K562 (cell line): ENCODE results near the gene C4A. TPM values are rescaled to one million over a fixed set of nuclear protein-coding genes. Genes with fewer than 3 reads are reported as not detected.

Source experiments
- CBFA2T2 ChIP-seq: fragments of 450-650 bp; conservative IDR thresholded peaks from 2 replicates; pipeline ENCODE4 v1.6.1; 2017; ENCODE audit warnings: mild to moderate bottlenecking
- CREBBP ChIP-seq: IDR thresholded peaks from one replicate; pipeline ENCODE4 v1.6.1; 2012; ENCODE audit warnings: low read depth, mild to moderate bottlenecking, control low read depth, inconsistent platforms, low read length
- EHMT2 ChIP-seq: fragments of 450-650 bp; IDR thresholded peaks from 2 replicates; pipeline ENCODE4 v1.6.1; 2018; ENCODE audit warnings: antibody characterized with exemption
- FOSL1 ChIP-seq: fragments of 200-800 bp; sonication (Bioruptor generic); conservative IDR thresholded peaks from 2 replicates; pipeline ENCODE4 v1.6.1; 2016; ENCODE audit warnings: missing genetic modification characterization, missing compliant biosample characterization
- FOXJ3 ChIP-seq: sonication (generic); formaldehyde crosslinking; IDR thresholded peaks from 2 replicates; pipeline ENCODE4 v1.4.0; 2020; ENCODE audit warnings: mild to moderate bottlenecking, missing genetic modification reagents
- FOXK1 ChIP-seq: sonication (generic); formaldehyde crosslinking; IDR thresholded peaks from 2 replicates; pipeline ENCODE4 v1.8.0; 2022; ENCODE audit warnings: missing genetic modification reagents, mild to moderate bottlenecking, borderline replicate concordance
- FOXM1 ChIP-seq, 2 experiments: fragments of 450-650 bp in 1 of 2; sonication (generic) in 1 of 2; formaldehyde crosslinking in 1 of 2; IDR thresholded peaks; 2 replicates each; pipeline versions ENCODE4 v1.6.1 to v1.9.0; 2017 to 2022; ENCODE audit warnings: low read depth in 2 of 2, mild to moderate bottlenecking in 2 of 2, missing genetic modification reagents in 1 of 2, moderate library complexity in 1 of 2
- IRF2 ChIP-seq: sonication (generic); formaldehyde crosslinking; IDR thresholded peaks from 2 replicates; pipeline ENCODE4 v1.8.1; 2022; ENCODE audit warnings: mild to moderate bottlenecking, missing genetic modification reagents
- KLF13 ChIP-seq: fragments of 450-650 bp; IDR thresholded peaks from 2 replicates; pipeline ENCODE4 v1.6.1; 2016; ENCODE audit warnings: missing genetic modification characterization, low read depth, mild to moderate bottlenecking, missing compliant biosample characterization, moderate library complexity, borderline replicate concordance
- LEF1 ChIP-seq: fragments of 450-650 bp; IDR thresholded peaks from 2 replicates; pipeline ENCODE4 v1.6.1; 2016; ENCODE audit warnings: mild to moderate bottlenecking
- MCM7 ChIP-seq, 2 experiments: fragments of 450-650 bp; IDR thresholded peaks; 2 replicates each; pipeline ENCODE4 v1.6.1; 2016 to 2018
- NFRKB ChIP-seq: fragments of 450-650 bp; IDR thresholded peaks from 2 replicates; pipeline ENCODE4 v1.6.1; 2016; ENCODE audit warnings: low read depth
- PHF21A ChIP-seq: fragments of 450-650 bp; IDR thresholded peaks from 2 replicates; pipeline ENCODE4 v1.6.1; 2017; ENCODE audit warnings: low read depth, borderline replicate concordance
- STAT5B ChIP-seq: fragments of 250-450 bp; sonication (Bioruptor Pico); IDR thresholded peaks from 2 replicates; pipeline ENCODE4 v1.8.0; 2021; ENCODE audit warnings: mild to moderate bottlenecking, inconsistent platforms
- TAF7 ChIP-seq: fragments of 450-650 bp; IDR thresholded peaks from 2 replicates; pipeline ENCODE4 v1.6.1; 2016; ENCODE audit warnings: missing genetic modification characterization, missing compliant biosample characterization
- ZEB2 ChIP-seq: fragments of 450-650 bp; IDR thresholded peaks from 2 replicates; pipeline ENCODE4 v1.6.1; 2016
- ZNF609 ChIP-seq: sonication (generic); formaldehyde crosslinking; IDR thresholded peaks from 2 replicates; pipeline ENCODE4 v1.8.1; 2023; ENCODE audit warnings: missing genetic modification reagents, mild to moderate bottlenecking, borderline replicate concordance
- ZNF780A ChIP-seq: fragments of 250-450 bp; sonication (Bioruptor Pico); IDR thresholded peaks from 2 replicates; pipeline ENCODE4 v1.5.0; 2021; ENCODE audit warnings: mild to moderate bottlenecking
- polyA plus RNA-seq, 8 experiments: library from polyadenylated mRNA; depleted of rRNA in 4 of 8; stranded (reverse) in 5 of 8; unstranded in 3 of 8; fragments of >200 nt; fragmentation: Nextera tagmentation in 2 of 8; fragmentation: Illumina TruSeq in 1 of 8; extraction: Ambion mirVana in 2 of 8; extraction: Trizol in 1 of 8; gene quantifications; 2 replicates each; pipeline versions ENCODE4 v1.2.1 to v1.2.3, GENCODE V29; 2011 to 2014; ENCODE audit warnings: inconsistent platforms in 1 of 8, missing spikeins in 1 of 8
- total RNA-seq, 7 experiments: library from RNA; depleted of rRNA in 6 of 7; stranded (reverse); fragments of >200 nt in 6 of 7; fragmentation: Illumina TruSeq in 2 of 7; extraction: Trizol in 2 of 7; gene quantifications; 2 replicates each; pipeline versions ENCODE4 v1.2.1 to v1.2.3, GENCODE V29; 2011 to 2021; ENCODE audit warnings: low replicate concordance in 1 of 7
- TF ChIP-seq, protein P1 (sequence below): fragments of 450-650 bp; IDR thresholded peaks from 2 replicates; pipeline ENCODE4 v1.6.1; 2017; ENCODE audit warnings: antibody characterized with exemption, mild to moderate bottlenecking

Gene C4A
- total and polyA plus RNA-seq, 9 of the 15 experiments (the other 6 are each of a cell fraction or from before 2014, with no cell fraction given): 0.27 to 7.6 (median 5.0) TPM

- no peak for TF ChIP-seq EHMT2
- TF ChIP-seq CBFA2T2: peak; percentile 24; the same call in 1 of the 2 replicates
- no peak for TF ChIP-seq FOSL1 (tag)
- no peak for TF ChIP-seq CREBBP
- TF ChIP-seq PHF21A: no peak
- no peak for TF ChIP-seq FOXJ3 (CRISPR knock-in tag)
- TF ChIP-seq NFRKB: no peak
- no peak for TF ChIP-seq ZEB2
- TF ChIP-seq, protein P1, sequence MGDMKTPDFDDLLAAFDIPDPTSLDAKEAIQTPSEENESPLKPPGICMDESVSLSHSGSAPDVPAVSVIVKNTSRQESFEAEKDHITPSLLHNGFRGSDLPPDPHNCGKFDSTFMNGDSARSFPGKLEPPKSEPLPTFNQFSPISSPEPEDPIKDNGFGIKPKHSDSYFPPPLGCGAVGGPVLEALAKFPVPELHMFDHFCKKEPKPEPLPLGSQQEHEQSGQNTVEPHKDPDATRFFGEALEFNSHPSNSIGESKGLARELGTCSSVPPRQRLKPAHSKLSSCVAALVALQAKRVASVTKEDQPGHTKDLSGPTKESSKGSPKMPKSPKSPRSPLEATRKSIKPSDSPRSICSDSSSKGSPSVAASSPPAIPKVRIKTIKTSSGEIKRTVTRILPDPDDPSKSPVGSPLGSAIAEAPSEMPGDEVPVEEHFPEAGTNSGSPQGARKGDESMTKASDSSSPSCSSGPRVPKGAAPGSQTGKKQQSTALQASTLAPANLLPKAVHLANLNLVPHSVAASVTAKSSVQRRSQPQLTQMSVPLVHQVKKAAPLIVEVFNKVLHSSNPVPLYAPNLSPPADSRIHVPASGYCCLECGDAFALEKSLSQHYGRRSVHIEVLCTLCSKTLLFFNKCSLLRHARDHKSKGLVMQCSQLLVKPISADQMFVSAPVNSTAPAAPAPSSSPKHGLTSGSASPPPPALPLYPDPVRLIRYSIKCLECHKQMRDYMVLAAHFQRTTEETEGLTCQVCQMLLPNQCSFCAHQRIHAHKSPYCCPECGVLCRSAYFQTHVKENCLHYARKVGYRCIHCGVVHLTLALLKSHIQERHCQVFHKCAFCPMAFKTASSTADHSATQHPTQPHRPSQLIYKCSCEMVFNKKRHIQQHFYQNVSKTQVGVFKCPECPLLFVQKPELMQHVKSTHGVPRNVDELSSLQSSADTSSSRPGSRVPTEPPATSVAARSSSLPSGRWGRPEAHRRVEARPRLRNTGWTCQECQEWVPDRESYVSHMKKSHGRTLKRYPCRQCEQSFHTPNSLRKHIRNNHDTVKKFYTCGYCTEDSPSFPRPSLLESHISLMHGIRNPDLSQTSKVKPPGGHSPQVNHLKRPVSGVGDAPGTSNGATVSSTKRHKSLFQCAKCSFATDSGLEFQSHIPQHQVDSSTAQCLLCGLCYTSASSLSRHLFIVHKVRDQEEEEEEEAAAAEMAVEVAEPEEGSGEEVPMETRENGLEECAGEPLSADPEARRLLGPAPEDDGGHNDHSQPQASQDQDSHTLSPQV: peak; percentile 90
- TF ChIP-seq ZNF780A: no peak
- TF ChIP-seq IRF2 (CRISPR knock-in tag): no peak
- no peak for TF ChIP-seq MCM7 (IDR thresholded peaks at IDR 0.05)
- peak; percentile 60 for TF ChIP-seq LEF1
- 0 out of 2 replicates have a peak, but pooled peaks have one; percentile 12 for TF ChIP-seq FOXM1 (IDR thresholded peaks at IDR 0.05; ENCODE audit: low read depth)
- no peak for TF ChIP-seq FOXM1 (CRISPR knock-in tag; IDR thresholded peaks at IDR 0.05; ENCODE audit: low read depth)
- no peak for TF ChIP-seq TAF7 (tag)
- no peak for TF ChIP-seq FOXK1 (CRISPR knock-in tag)
- no peak for TF ChIP-seq ZNF609
- TF ChIP-seq STAT5B (CRISPR knock-in tag): no peak
- no peak for TF ChIP-seq KLF13
Observed at GRCh38 chr6:31979238-31979898, 2.5 kb upstream of the C4A start (continued).
